ENCODE measurements around the gene HYLS1.
A peak's percentile ranks its signal among the peaks of the same experiment; 100 is the strongest.

The HYLS1 gene

DNA sequence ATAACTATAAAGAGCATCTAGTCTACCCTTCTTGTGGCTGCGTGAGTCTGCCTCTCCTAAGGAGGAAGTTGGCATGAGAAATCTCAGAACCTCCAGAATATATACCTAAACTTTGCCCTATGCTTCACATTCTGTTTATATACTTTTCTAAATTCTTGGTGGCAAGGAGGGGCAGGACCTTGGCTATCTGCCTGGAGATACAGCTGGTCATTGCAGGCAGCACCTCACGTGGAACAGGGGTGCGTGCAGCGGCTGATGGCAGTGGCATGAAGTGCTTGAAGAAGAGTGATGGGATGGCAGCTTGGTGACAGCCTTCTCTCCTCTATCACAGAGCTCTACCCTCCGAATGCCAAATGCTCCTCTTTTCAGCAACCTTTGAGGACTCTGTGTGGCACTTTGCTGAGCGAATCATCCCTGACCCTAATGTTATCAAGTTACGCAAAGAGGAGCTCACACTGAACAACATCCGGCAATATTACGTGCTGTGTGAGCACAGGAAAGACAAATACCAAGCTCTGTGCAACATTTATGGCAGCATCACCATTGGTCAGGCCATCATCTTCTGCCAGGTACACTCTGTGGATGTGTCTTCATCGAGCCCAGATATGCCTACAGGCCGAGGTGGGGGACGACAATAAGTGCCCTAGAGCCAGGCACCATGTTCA is 29.3 kb downstream of the HYLS1 start:
- TF ChIP-seq JUND (IDR thresholded peaks at IDR 0.05; ENCODE audit: low read depth) = no peak
- no peak for DNase-seq (ENCODE audit: low read depth in 1 of 2, low spot score in 1 of 2)
- in situ Hi-C loops (cut with HindIII; ENCODE audit: low pct_unique_long_range_greater_than_20kb, low sequenced_read_pairs) = loop anchor here (25.0 kb wide), 1 partner anchor 270 kb away; no protein-coding TSS in a partner anchor

DNA sequence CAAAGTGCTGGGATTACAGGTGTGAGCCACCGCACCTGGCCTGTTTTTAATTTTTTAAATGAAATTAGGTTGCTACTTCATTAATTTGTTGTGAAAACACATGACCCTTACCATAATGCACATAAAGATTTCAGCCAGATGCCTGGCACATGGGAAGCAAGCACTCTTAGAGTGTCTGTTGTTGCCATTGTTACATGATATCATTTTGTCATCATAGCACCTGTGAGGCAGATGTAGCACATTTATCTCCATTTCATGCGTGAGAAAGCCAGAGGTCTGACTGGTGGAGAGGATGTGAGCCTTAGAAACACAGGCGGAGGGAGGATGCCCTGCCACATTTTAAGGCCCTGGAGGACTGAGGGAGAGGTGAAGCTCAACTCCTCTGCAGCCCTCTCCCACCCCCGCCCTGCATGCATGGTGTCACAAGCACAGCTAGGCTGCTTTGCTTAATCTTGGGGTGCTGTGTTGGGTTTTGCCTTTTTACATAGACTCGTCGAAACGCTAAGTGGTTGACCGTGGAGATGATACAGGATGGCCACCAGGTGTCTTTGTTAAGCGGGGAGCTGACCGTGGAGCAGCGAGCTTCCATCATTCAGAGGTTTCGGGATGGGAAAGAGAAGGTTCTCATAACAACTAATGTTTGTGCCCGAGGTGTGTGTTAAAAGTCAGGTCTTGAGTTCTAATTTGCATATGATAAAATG is 30.8 kb downstream of the HYLS1 start:
- no peak for TF ChIP-seq JUND (IDR thresholded peaks at IDR 0.05; ENCODE audit: low read depth)
- DNase-seq (ENCODE audit: low read depth in 1 of 2, low spot score in 1 of 2) = peak in 1 of 2 experiments; percentile 40
- in situ Hi-C loops (cut with HindIII; ENCODE audit: low pct_unique_long_range_greater_than_20kb, low sequenced_read_pairs) = loop anchor here (25.0 kb wide), 1 partner anchor 269 kb away; no protein-coding TSS in a partner anchor

DNA sequence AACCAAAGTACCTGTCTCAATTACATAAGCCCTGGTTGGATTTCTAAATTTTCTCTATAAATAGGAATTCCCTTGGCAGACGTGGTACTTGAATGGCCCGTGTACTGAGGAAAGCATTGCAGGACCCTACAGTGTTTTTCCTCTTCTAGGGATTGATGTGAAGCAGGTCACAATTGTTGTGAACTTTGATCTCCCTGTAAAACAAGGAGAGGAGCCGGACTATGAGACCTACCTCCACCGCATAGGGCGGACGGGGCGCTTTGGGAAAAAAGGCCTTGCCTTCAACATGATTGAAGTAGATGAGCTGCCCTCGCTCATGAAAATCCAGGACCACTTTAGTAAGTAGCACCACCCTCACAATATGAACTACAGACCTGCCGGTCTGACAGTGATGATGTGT is 33.6 kb downstream of the HYLS1 start:
- no peak for DNase-seq (ENCODE audit: low read depth in 1 of 2, low spot score in 1 of 2)
- TF ChIP-seq JUND (IDR thresholded peaks at IDR 0.05; ENCODE audit: low read depth) = no peak
- in situ Hi-C loops (cut with HindIII; ENCODE audit: low pct_unique_long_range_greater_than_20kb, low sequenced_read_pairs) = loop anchor here (25.0 kb wide), 1 partner anchor 266 kb away; no protein-coding TSS in a partner anchor

DNA sequence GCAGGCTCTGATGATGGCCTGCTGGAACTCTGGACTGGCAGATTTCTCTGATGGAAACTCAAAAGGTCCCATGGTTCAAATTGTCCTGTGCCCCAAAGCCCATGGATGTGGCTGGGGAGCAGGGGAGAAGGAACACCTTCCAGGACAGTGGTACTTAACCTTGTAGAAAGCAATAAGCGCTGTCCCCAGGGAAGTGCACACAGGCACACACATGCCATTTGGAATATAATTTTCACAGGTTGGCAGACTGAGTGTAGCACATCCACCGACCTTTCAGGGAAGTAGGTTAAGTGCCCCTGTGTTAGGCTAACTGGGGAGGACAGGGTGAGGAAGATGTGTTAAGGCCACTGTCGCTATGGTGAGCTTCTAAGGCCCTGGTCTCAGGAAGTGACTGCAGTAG is 34.7 kb downstream of the HYLS1 start:
- in situ Hi-C loops (cut with HindIII; ENCODE audit: low pct_unique_long_range_greater_than_20kb, low sequenced_read_pairs) = loop anchor here (25.0 kb wide), 1 partner anchor 265 kb away; no protein-coding TSS in a partner anchor
- no peak for DNase-seq (ENCODE audit: low read depth in 1 of 2, low spot score in 1 of 2)
- TF ChIP-seq JUND (IDR thresholded peaks at IDR 0.05; ENCODE audit: low read depth) = no peak

DNA sequence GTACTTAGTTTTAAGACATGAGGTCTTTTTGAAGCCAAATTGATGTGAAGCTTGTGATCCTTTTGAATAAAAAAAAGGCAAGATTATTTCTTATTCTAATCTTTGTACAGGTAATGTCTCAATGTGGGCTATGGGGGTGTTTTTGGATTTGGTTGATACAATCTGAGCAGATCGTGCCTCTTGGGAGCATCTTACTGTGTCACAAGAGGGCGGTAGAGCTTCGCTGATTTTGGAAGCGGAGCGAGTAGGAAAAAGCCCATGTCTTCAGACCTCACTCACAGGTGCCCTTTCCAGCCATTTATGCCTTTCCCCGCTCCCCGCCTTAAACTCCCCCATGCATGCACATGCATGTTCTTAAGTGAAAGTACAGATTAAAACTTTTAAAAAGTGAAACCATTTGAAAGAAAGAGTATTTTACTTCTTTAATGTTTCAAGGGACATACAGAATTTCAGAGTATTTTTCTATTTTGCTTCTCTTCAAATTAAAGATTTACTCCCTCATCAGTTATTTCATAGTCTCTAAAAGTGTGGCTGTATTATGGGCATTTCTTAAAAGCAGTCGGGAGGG is 35.6 kb downstream of the HYLS1 start:
- peak; percentile 84 to 94 for DNase-seq (ENCODE audit: low read depth in 1 of 2, low spot score in 1 of 2)
- in situ Hi-C loops (cut with HindIII; ENCODE audit: low pct_unique_long_range_greater_than_20kb, low sequenced_read_pairs) = loop anchor here (25.0 kb wide), 1 partner anchor 264 kb away; no protein-coding TSS in a partner anchor
- TF ChIP-seq JUND (IDR thresholded peaks at IDR 0.05; ENCODE audit: low read depth) = no peak

DNA sequence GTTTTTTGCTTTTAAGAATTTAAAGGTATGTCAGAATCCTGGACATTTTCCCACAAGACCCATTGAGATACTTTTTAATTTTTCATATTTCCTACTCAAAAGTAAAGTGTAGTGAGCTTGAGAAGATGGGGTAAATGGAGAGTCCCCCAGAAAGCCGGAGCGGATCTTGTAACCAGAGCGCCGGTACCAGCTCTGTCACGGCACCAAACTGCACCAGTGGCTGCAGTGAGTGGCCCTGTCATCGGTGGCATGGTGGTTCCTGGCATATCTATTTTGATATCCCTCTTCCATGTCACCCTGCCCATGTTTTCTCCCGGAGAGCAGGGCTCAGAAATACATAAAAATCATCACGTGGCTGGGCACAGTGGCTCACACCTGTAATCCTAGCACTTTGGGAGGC is 36.2 kb downstream of the HYLS1 start:
- in situ Hi-C loops (cut with HindIII; ENCODE audit: low pct_unique_long_range_greater_than_20kb, low sequenced_read_pairs) = loop anchor here (25.0 kb wide), 1 partner anchor 264 kb away; no protein-coding TSS in a partner anchor
- no peak for DNase-seq (ENCODE audit: low read depth in 1 of 2, low spot score in 1 of 2)
- TF ChIP-seq JUND (IDR thresholded peaks at IDR 0.05; ENCODE audit: low read depth) = no peak

DNA sequence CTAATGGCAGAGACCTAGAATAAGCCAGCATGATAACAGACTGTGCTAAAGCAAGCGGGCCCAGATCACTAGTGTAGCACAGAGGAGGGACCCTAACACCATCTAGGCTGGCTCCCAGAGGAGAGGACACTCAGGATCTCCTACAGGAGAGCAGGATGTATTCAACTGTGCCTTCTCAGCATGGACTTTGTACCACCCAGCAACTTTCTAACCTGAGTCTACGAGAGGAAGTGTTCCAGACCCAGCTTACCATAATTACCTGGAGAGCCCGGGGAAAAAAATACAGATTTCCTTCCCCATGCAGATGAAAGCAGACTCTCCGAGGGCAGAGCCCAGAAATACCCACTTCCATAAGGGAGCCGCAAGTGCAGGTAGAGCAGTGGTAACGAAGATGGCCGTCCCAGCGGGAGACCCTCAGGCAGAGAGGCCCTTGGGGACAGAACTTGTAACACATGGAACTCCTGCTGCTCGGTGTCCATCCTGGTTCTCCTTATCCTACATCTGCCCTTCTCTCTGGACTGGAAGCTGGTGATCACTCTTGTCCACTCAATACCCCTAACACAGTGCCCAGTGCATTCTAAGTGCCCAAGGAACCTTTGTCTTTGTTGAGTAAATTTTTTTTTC is 37.0 kb downstream of the HYLS1 start:
- DNase-seq (ENCODE audit: low read depth in 1 of 2, low spot score in 1 of 2) = no peak
- in situ Hi-C loops (cut with HindIII; ENCODE audit: low pct_unique_long_range_greater_than_20kb, low sequenced_read_pairs) = loop anchor here (25.0 kb wide), 1 partner anchor 263 kb away; no protein-coding TSS in a partner anchor
- TF ChIP-seq JUND (IDR thresholded peaks at IDR 0.05; ENCODE audit: low read depth) = no peak

DNA sequence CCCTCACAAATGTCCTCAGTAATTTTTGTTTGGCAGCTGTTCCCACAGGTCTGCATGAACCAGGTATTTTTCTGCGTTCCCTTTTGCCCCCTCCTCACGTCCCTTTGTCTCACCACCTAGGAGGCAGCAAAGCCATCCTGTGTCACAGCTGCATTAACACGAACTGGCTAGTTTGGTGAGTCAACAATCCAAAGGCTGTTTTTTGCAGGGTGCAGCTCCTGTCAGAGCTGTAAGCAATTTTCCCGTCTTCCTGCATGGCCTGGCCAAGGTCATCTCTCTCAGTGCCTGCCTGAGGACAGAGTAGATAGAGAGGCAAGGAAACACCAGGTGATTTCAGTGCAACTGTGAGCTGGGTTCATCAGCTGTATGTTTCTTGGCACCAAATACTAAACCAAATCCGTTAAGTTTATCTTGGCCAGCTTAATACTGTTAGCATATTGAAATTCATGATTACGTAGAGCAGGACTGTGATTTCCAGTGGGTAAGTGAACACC is 37.8 kb downstream of the HYLS1 start:
- no peak for TF ChIP-seq JUND (IDR thresholded peaks at IDR 0.05; ENCODE audit: low read depth)
- in situ Hi-C loops (cut with HindIII; ENCODE audit: low pct_unique_long_range_greater_than_20kb, low sequenced_read_pairs) = no loop called here
- DNase-seq (ENCODE audit: low read depth in 1 of 2, low spot score in 1 of 2) = no peak

DNA sequence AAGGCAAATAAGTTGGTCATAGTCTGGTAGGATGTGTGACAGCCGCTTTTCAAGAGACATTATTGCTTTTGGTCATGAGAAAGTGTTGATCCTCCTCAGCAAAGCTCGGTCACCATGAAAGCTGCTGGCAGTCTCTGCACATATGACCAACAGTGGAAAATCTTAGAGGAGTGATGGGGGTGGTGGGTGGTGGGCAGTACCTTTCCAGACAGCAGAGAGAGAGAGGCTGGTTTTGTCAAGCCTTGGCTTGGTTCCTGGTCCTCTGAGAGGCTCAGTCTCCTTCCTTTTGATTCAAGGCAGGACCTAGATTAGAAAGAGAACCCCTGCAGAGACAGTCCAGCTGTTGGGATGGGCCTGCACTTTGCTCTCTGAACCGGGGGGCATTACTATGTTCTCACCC is 38.3 kb downstream of the HYLS1 start:
- DNase-seq (ENCODE audit: low read depth in 1 of 2, low spot score in 1 of 2) = no peak
- in situ Hi-C loops (cut with HindIII; ENCODE audit: low pct_unique_long_range_greater_than_20kb, low sequenced_read_pairs) = no loop called here
- TF ChIP-seq JUND (IDR thresholded peaks at IDR 0.05; ENCODE audit: low read depth) = no peak

DNA sequence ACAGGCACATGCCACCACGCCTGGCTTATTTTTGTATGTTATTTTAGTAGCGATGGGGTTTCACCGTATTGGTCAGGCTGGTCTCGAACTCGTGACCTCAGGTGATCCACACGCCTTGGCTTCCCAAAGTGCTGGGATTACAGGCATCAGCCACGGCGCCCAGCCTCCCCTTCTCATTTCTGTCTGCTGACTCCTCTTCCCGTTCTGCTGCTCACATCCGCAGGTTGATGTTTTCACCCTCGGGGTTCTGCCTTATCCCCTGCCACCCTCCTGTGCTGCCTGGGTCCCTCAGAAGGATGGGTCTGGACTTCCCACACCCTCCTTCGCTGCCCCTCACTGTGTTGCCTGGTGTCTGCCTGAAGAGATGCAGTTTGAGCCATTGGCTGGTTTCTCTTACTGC is 39.2 kb downstream of the HYLS1 start:
- in situ Hi-C loops (cut with HindIII; ENCODE audit: low pct_unique_long_range_greater_than_20kb, low sequenced_read_pairs) = no loop called here
- no peak for TF ChIP-seq JUND (IDR thresholded peaks at IDR 0.05; ENCODE audit: low read depth)
- DNase-seq (ENCODE audit: low read depth in 1 of 2, low spot score in 1 of 2) = no peak

DNA sequence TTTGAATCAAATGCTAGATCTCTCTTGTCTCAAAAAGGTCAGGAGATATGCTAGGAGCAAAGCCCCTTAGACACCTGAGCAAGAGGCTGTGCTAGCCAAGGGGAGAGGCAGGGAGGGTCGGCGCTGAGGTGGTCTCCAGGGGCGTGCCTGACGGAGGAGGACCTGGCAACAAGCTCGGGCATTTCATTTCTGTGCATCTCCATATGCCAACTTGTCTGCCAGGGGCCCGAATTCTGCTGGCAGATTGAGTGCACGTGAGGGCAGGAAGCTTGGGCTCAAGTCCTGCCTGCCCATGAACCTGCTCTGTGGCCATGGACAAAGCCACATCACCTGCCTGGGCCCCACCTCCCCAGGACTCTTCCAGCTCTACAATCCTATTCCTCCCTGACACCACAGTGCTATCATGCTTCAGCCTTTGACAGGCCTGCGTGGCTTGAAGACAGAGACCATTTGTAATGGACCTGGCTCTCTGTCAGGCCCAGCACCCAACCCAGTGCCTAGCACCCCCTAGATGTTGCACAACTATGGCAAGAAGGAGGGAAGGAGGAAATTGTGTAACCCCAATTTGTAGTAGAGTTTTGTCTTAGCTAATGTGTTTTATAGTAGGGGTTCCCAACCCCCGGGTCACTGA is 42.1 kb downstream of the HYLS1 start:
- DNase-seq (ENCODE audit: low read depth in 1 of 2, low spot score in 1 of 2) = no peak
- no peak for TF ChIP-seq JUND (IDR thresholded peaks at IDR 0.05; ENCODE audit: low read depth)
- in situ Hi-C loops (cut with HindIII; ENCODE audit: low pct_unique_long_range_greater_than_20kb, low sequenced_read_pairs) = no loop called here

DNA sequence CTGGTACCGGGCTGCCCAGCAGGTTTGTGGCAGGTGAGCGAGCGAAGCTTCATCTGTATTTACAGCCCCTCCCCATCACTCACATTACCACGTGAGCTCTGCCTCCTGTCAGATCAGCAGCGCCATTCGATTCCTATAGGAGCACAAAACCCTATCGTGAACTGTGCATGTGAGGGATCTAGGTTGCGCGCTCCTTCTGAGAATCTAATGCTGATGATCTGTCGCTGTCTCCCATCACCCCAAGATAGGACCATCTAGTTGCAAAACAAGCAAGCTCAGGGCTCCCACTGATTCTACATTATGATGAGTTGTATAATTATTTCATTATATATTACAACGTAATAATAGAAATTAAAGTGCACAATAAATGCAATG is 42.6 kb downstream of the HYLS1 start:
- TF ChIP-seq JUND (IDR thresholded peaks at IDR 0.05; ENCODE audit: low read depth) = no peak
- in situ Hi-C loops (cut with HindIII; ENCODE audit: low pct_unique_long_range_greater_than_20kb, low sequenced_read_pairs) = no loop called here
- DNase-seq (ENCODE audit: low read depth in 1 of 2, low spot score in 1 of 2) = no peak

All from T47D (cell line).